Loucy (cell line): Measurements from ENCODE around the gene SEC62.

Experiments used
- H2AFZ ChIP-seq: fragments of 200-600 bp; sonication (generic); 2 replicates; pipeline ENCODE4 v1.6.0; 2016; ENCODE audit warnings: antibody characterized with exemption, mild to moderate bottlenecking, low read length, moderate library complexity
- H3F3A ChIP-seq: fragments of 200-600 bp; 2 replicates; pipeline ENCODE4 v1.6.0; 2016; ENCODE audit warnings: antibody characterized with exemption, low read depth, mild to moderate bottlenecking
- H3K27me3 ChIP-seq: fragments of 200-600 bp; sonication (generic); 2 replicates; pipeline ENCODE4 v1.6.1; 2014; ENCODE audit warnings: low read length, mild to moderate bottlenecking; ENCODE audit not compliant: insufficient read depth, poor library complexity, severe bottlenecking
- H3K36me3 ChIP-seq: fragments of 200-600 bp; sonication (generic); 2 replicates; pipeline ENCODE4 v1.6.1; 2016; ENCODE audit warnings: low read length; ENCODE audit not compliant: insufficient read depth
- H3K4me1 ChIP-seq: fragments of 200-600 bp; sonication (generic); 2 replicates; pipeline ENCODE4 v1.5.1; 2014; ENCODE audit warnings: low read length, mild to moderate bottlenecking; ENCODE audit not compliant: insufficient read depth, poor library complexity, severe bottlenecking
- H3K4me2 ChIP-seq: fragments of 200-600 bp; sonication (generic); 2 replicates; pipeline ENCODE4 v1.6.0; 2014; ENCODE audit warnings: antibody characterized with exemption, low read length, low read depth, mild to moderate bottlenecking; ENCODE audit not compliant: poor library complexity, severe bottlenecking
- H3K4me3 ChIP-seq: fragments of 200-600 bp; sonication (generic); 2 replicates; pipeline ENCODE4 v1.5.1; 2014; ENCODE audit warnings: low read length, mild to moderate bottlenecking, mixed read lengths; ENCODE audit not compliant: poor library complexity, severe bottlenecking
- H3K79me2 ChIP-seq: fragments of 200-600 bp; sonication (generic); 2 replicates; pipeline ENCODE4 v1.6.1; 2014; ENCODE audit warnings: low read length; ENCODE audit not compliant: insufficient read depth
- H3K9ac ChIP-seq: fragments of 200-600 bp; sonication (generic); 2 replicates; pipeline ENCODE4 v1.6.0; 2014; ENCODE audit warnings: mild to moderate bottlenecking, low read depth, low read length, moderate library complexity; ENCODE audit not compliant: poor library complexity, severe bottlenecking
- H3K9me2 ChIP-seq: fragments of 200-600 bp; sonication (generic); replicated peaks from 2 replicates; pipeline ENCODE4 v1.6.1; 2016; ENCODE audit warnings: low read depth, low read length, mixed read lengths
- H3K9me3 ChIP-seq: fragments of 200-600 bp; sonication (generic); 2 replicates; pipeline ENCODE4 v1.6.1; 2014; ENCODE audit warnings: mild to moderate bottlenecking, antibody characterized with exemption, low read length, low read depth; ENCODE audit not compliant: insufficient read depth
- H4K20me1 ChIP-seq: fragments of 200-600 bp; sonication (generic); 2 replicates; pipeline ENCODE4 v1.6.0; 2014; ENCODE audit warnings: antibody characterized with exemption, low read length, mild to moderate bottlenecking; ENCODE audit not compliant: insufficient read depth, poor library complexity, severe bottlenecking
- EZH2phosphoT487 ChIP-seq: fragments of 200-600 bp; IDR thresholded peaks from 2 replicates; pipeline ENCODE4 v1.6.1; 2018; ENCODE audit warnings: antibody characterized with exemption, mild to moderate bottlenecking, moderate library complexity, borderline replicate concordance
- TF ChIP-seq, protein P1 (sequence below): fragments of 200-600 bp; sonication (generic); conservative IDR thresholded peaks from 2 replicates; pipeline ENCODE4 v1.5.1; 2014; ENCODE audit warnings: mild to moderate bottlenecking, antibody characterized with exemption, low read length

SEC62 gene

DNA sequence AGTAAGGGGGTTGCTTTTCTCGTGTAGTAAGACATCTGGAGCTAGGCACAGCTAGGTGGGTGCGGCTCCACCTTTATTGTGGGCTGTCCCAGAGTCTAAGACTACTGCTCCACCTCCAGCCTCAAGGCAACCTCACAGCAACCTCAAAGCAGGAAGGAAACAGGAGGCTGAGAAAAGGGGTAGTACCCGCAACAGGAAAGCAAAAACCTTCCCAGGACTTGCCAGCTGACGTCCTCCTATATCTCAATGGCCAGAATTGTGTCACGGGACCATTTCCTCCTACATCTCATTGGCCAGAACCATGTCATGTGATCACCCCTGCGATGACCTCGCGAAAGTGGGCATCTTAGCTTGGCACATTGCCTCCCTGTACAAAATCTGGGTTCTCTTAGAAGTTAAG lies 66.9 kb downstream of the SEC62 start:
- no peaks in the 10 kb centered on the region for H3K79me2 ChIP-seq
- TF ChIP-seq, protein P1, sequence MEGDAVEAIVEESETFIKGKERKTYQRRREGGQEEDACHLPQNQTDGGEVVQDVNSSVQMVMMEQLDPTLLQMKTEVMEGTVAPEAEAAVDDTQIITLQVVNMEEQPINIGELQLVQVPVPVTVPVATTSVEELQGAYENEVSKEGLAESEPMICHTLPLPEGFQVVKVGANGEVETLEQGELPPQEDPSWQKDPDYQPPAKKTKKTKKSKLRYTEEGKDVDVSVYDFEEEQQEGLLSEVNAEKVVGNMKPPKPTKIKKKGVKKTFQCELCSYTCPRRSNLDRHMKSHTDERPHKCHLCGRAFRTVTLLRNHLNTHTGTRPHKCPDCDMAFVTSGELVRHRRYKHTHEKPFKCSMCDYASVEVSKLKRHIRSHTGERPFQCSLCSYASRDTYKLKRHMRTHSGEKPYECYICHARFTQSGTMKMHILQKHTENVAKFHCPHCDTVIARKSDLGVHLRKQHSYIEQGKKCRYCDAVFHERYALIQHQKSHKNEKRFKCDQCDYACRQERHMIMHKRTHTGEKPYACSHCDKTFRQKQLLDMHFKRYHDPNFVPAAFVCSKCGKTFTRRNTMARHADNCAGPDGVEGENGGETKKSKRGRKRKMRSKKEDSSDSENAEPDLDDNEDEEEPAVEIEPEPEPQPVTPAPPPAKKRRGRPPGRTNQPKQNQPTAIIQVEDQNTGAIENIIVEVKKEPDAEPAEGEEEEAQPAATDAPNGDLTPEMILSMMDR = no peak
- no peak for TF ChIP-seq EZH2phosphoT487
- H4K20me1 ChIP-seq = no peaks in the 10 kb centered on the region
- no peaks in the 10 kb centered on the region for H3F3A ChIP-seq
- H3K27me3 ChIP-seq = no peaks in the 10 kb centered on the region
- H3K36me3 ChIP-seq = no peaks in the 10 kb centered on the region
- H3K4me1 ChIP-seq = peaks cover 14% of the 10 kb centered on the region
- H3K9me3 ChIP-seq = no peaks in the 10 kb centered on the region
- H3K4me3 ChIP-seq = no peak overlapping the region
- H3K4me2 ChIP-seq = peak overlapping the region; percentile 14
- H2AFZ ChIP-seq = peak overlapping the region; percentile 64
- no peaks in the 10 kb centered on the region for H3K9me2 ChIP-seq
- H3K9ac ChIP-seq = no peak overlapping the region

DNA sequence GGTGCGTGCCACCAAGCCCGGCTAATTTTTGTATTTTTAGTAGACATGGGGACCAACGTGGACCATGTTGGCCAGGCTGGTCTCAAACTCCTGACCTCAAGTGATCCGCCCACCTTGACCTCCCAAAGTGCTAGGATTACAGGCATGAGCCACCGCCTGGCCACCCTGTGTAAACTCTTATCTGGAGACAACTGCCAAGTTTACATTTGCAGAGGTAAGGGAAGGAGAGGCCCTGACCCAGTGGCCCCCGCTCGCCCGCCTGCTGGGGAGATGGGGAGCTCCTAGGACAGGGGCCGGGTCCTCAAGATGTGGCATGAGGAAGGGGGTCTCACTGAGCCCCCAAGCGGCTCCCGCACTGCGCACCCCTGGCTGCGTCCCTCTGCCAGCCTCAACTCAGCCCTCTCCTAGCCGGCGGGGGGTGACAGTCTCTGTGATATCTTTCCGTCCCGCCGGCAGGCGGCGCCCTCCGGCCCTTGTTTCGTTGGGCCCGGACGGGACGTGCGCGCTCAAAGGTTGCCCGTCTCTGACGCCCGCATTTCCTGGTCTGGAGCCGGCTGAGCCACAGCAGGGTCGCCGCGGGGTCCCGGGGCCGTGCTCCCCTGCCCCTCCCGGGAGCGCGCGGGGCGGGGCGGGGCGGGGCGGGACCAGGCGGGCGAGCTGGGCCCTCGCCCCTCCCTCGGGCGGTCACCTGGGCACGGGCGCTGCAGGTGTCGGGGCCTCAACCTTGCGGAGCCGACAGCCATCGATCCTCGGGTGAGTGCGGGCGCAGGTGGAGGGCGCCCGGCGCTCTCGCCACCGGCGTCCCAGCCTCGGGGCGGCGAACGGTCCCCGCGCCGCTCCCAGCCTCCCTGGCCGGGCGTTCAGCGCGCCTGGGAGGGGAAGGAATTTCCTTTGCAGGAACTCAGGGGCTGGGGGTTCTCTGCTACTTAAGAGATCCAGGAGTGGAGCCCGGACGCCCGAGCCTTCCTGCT lies 71.1 kb downstream of the SEC62 start, which contains the start of gene GPR160:
Gene GPR160 (plus strand): TSS at position 533 of the 971 bp plus-strand sequence. CDS start 45,978 bp downstream, outside the sequence.
- TF ChIP-seq, protein P1 = no peak
- TF ChIP-seq EZH2phosphoT487 = no peak
- Histone ChIP-seq H3K4me1 (peaks cover 14% of the 10 kb centered on the region), H3F3A (no peaks in the 10 kb centered on the region), H3K9me2 (no peaks in the 10 kb centered on the region), H2AFZ (no peak within 1 kb of the TSS), H3K9ac (no peak within 1 kb of the TSS), H3K4me2 (no peak within 1 kb of the TSS), H3K9me3 (no peaks in the 10 kb centered on the region), H3K27me3 (no peaks in the 10 kb centered on the region), H3K4me3 (no peak within 1 kb of the TSS), H4K20me1 (no peaks in the 10 kb centered on the region), H3K79me2 (no peaks in the 10 kb centered on the region), H3K36me3 (no peaks in the 10 kb centered on the region)

DNA sequence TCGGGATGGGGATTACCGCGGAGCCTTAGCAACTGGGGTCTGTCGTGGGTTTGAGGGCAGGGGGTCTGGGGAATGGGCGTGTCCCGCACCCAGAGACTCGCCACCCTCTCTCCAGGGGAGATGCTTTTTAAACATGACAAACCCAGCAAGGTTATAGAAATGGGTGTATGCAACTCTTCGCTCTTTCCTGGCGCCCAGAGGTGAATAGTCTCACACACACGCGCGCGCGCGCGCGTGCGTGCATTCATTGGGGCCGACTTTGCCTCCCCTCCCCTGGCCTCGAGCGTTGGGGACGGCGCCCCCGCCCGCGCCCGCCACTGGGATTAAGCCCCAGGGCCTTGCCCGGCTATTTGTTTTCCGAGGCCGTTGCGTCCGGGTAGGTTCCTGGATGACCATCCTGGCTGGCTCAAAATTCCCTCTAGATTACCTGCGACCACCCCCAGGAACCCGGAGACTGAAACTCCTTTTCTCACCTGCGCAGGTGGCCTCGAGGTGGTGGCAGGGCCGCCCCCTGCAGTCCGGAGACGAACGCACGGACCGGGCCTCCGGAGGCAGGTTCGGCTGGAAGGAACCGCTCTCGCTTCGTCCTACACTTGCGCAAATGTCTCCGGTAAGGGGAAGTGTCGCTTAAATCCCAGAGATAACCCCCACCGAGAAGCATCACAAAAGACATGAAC lies 72.0 kb downstream of the SEC62 start:
- peaks cover 7% of the 10 kb centered on the region for H3K4me1 ChIP-seq
- H2AFZ ChIP-seq = no peak overlapping the region
- H4K20me1 ChIP-seq = no peaks in the 10 kb centered on the region
- no peak overlapping the region for H3K9ac ChIP-seq
- H3K9me3 ChIP-seq = no peaks in the 10 kb centered on the region
- no peaks in the 10 kb centered on the region for H3K27me3 ChIP-seq
- H3K9me2 ChIP-seq = no peaks in the 10 kb centered on the region
- H3K79me2 ChIP-seq = no peaks in the 10 kb centered on the region
- no peak overlapping the region for H3K4me2 ChIP-seq
- H3F3A ChIP-seq = no peaks in the 10 kb centered on the region
- no peak overlapping the region for H3K4me3 ChIP-seq
- no peaks in the 10 kb centered on the region for H3K36me3 ChIP-seq
- TF ChIP-seq, protein P1 = no peak
- TF ChIP-seq EZH2phosphoT487 = no peak
